Activated naive CD4-positive, alpha-beta T cell treated with anti-CD3 and anti-CD28 coated beads, Interleukin-2, amount 10 ng/mL, durations not matched to agents 7 days and 5 days (primary cell): ENCODE results near the gene USP51.
"Not testable (repeated sequence)": the region's sequence is repeated elsewhere in the genome, so short reads cannot be mapped to it uniquely, and the experiment has no call there.

Source experiments
- CTCF ChIA-PET: fragments of 350-600 bp; sonication (Branson Sonifier 250); formaldehyde crosslinking; loops from one replicate; lab custom pipeline; 2021; ENCODE audit warnings: antibody characterized with exemption; lab: Charles Lee
- DNase-seq: peaks from one replicate; pipeline ENCODE4 v3.0.0-alpha.2; 2020
- H3K27ac Mint-ChIP-seq: one replicate; pipeline ENCODE4 v1.8.0; 2021; ENCODE audit warnings: mild to moderate bottlenecking, moderate library complexity, mixed read lengths
- H3K27me3 Mint-ChIP-seq: one replicate; pipeline ENCODE4 v1.8.0; 2021; ENCODE audit warnings: mild to moderate bottlenecking, mixed read lengths
- H3K36me3 Mint-ChIP-seq: one replicate; pipeline ENCODE4 v1.8.0; 2021; ENCODE audit warnings: mixed read lengths
- H3K4me1 Mint-ChIP-seq: one replicate; pipeline ENCODE4 v1.8.0; 2021; ENCODE audit warnings: mixed read lengths
- H3K4me3 Mint-ChIP-seq: one replicate; pipeline ENCODE4 v1.8.0; 2021; ENCODE audit warnings: mild to moderate bottlenecking, moderate library complexity, mixed read lengths
- H3K9me3 Mint-ChIP-seq: one replicate; pipeline ENCODE4 v1.8.0; 2021; ENCODE audit warnings: mixed read lengths

Gene USP51

DNA sequence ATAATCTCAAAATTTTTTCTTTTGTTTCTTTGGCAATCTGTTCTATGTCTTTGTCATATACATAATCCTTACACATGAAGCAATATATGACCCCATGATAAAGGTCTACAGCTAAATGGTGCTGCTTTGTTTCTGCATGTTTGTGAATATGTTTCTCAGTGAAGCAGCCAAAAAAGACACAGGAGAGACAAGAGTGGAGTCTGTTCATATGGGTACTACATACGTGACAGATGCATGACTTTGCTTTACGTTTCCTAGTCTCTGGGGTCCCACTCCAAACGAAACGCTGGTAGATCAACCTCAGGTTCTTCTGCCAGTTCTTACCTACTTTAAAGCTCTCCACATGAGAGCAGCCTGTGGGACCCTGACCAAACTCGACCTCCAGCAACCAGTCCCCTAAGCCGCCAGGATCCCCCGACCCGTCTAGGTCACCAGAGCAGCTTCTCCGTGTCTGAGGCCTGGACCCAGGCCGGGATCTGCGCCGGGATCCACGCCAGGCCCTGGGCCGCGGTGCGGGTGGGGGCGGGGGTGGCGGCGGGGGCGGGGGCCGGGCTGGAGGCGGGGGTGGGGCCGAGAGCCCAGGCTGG is 1.5 kb downstream of the USP51 start:
- H3K4me3 Mint-ChIP-seq, result peak overlapping the region; percentile 88
- CTCF ChIA-PET, result interaction anchor here (1.2 to 1.8 kb wide), 2 partner anchors 36 to 420 kb away, joined by 3 to 7 read pairs; partner anchors contain the start of gene MAGEH1

DNA sequence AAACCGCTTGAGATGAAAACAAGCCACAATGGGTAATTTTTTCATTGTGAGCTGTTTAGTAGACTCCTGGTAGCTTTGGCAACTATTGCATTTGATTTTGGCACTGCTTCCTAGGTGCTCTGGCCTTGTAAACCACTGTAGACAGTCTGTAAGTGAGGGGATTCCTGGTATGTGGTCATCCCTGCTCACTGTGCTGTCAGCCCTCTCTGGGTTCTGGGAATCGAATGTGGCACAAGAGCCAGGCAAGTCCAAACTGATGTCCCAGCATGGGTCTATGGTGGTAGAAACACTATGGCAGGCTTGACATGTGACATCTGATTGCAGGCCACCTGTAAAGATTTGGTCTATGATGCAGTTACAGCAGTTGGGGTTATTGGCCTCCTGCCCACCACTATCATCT is 2.5 kb downstream of the USP51 start:
- CTCF ChIA-PET, result no interaction called here
- no peak for DNase-seq
- no peak overlapping the region for H3K27ac Mint-ChIP-seq
- H3K4me3 Mint-ChIP-seq, result no peak overlapping the region
- H3K27me3 Mint-ChIP-seq, result no peaks in the 10 kb centered on the region
- H3K36me3 Mint-ChIP-seq, result no peaks in the 10 kb centered on the region
- H3K4me1 Mint-ChIP-seq, result peaks cover 19% of the 10 kb centered on the region
- no peaks in the 10 kb centered on the region for H3K9me3 Mint-ChIP-seq

More for the DNA sequence above, 1.5 kb downstream of the USP51 start:
- Mint-ChIP-seq H3K27ac (peak overlapping the region; percentile 90), H3K27me3 (no peaks in the 10 kb centered on the region), H3K36me3 (no peaks in the 10 kb centered on the region), H3K9me3 (no peaks in the 10 kb centered on the region), H3K4me1 (peaks cover 19% of the 10 kb centered on the region)
- no peak for DNase-seq

DNA sequence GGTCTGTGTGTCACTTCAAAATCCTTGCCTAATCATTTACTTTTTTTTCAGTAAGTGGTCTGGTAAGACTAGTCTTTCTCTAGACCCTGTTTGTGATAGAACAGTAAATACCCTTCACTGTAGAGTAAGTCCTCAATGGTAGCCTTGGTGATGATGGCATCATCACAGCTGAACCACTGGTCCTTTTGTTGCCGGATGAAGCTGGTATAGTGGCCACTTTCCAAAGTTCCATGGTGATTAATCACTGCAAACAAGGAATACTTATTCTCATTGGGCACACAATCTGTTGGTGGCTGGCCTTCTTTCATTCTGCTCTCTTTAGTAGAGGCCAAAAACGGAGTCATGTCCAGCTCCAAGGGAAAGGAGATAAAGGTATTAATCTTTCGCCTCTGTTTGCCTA is 2.9 kb downstream of the USP51 start:
- no peak for DNase-seq
- no peaks in the 10 kb centered on the region for H3K36me3 Mint-ChIP-seq
- H3K27ac Mint-ChIP-seq, result no peak overlapping the region
- H3K27me3 Mint-ChIP-seq, result no peaks in the 10 kb centered on the region
- CTCF ChIA-PET, result no interaction called here
- peaks cover 19% of the 10 kb centered on the region for H3K4me1 Mint-ChIP-seq
- no peaks in the 10 kb centered on the region for H3K9me3 Mint-ChIP-seq
- H3K4me3 Mint-ChIP-seq, result no peak overlapping the region

DNA sequence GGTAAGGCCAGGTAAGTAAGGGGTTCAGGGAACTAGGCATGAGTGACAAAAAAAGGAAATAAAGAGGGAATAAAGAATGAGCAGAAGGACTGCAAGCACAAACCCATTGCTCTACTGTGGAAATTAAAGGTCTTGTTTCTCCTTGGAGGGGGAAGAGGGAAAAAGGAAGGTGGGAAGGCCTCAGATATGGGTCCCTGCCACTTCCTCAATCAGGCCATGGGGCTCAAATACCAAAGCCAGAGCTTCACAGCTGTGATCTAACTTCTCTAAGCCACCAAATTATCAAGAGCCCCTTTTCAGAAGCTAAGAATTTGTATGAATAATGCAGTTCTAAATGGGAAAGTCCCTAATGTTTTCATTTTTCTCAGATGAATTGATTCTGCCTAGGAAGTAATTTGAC is 4.7 kb downstream of the USP51 start:
- H3K27ac Mint-ChIP-seq, result no peak overlapping the region
- no peaks in the 10 kb centered on the region for H3K27me3 Mint-ChIP-seq
- H3K4me3 Mint-ChIP-seq, result no peak overlapping the region
- peaks cover 18% of the 10 kb centered on the region for H3K4me1 Mint-ChIP-seq
- CTCF ChIA-PET, result interaction anchor here (0.8 kb wide), 1 partner anchor 58 kb away, joined by 3 read pairs; no protein-coding TSS in a partner anchor
- H3K9me3 Mint-ChIP-seq, result no peaks in the 10 kb centered on the region
- DNase-seq, result no peak
- no peaks in the 10 kb centered on the region for H3K36me3 Mint-ChIP-seq

DNA sequence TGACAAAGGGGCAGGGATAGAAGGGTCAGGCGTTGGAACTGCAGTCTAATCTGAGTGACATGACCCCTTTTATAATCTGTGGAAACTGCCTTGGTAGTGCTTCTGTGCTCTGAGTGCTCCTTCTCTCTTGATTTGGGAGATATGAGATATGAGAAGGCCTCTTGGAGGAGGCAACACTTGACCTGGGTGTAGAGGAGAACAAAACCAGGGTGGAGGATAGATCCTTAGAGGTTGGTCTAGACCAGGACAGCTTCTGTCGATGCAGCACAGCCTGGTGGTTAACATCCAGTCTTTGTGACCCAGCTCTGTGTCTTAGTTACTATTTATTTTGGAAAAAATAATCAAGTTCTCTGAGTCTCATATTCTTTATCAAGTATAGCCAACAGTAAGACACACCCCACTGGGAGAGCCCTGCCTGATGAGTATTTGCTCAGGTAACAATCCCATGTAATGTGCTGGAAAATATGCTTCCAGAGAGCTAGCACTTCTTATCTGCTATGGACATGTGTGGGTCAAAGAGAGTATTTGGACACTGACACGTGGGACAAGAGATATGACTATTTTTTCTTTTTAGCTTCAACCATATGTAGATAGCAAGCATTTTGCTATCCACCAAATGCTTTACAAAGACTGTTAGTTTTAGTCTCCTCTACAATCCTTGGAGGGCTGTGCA is 9.1 kb downstream of the USP51 start:
- H3K4me3 Mint-ChIP-seq, result no peak overlapping the region
- no peaks in the 10 kb centered on the region for H3K9me3 Mint-ChIP-seq
- CTCF ChIA-PET, result no interaction called here
- H3K27me3 Mint-ChIP-seq, result no peaks in the 10 kb centered on the region
- H3K36me3 Mint-ChIP-seq, result no peaks in the 10 kb centered on the region
- no peak overlapping the region for H3K27ac Mint-ChIP-seq
- no peak for DNase-seq
- peaks cover 3% of the 10 kb centered on the region for H3K4me1 Mint-ChIP-seq

DNA sequence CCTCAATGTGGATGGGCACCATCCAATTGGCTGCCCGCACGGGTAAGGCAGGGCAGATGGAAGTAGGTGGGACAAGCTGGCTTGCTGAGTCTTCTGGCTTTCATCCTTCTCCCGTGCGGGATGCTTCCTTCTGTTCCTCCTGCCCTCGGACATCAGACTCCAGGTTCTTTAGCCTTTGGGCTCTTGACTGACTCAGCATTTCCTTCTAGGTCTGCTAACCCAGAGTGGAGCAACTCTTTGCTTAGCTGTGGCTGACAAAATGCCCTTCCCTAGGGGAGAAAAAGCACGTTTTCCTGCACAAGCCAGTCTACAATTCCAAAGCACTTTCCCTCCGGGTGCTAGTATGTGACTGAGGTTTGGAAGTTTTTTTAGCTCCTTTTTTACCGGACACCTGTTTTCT is 9.7 kb downstream of the USP51 start:
- H3K9me3 Mint-ChIP-seq, DNase-seq, H3K27ac Mint-ChIP-seq, H3K27me3 Mint-ChIP-seq, H3K36me3 Mint-ChIP-seq, H3K4me1 Mint-ChIP-seq, H3K4me3 Mint-ChIP-seq, CTCF ChIA-PET: not testable (repeated sequence)

DNA sequence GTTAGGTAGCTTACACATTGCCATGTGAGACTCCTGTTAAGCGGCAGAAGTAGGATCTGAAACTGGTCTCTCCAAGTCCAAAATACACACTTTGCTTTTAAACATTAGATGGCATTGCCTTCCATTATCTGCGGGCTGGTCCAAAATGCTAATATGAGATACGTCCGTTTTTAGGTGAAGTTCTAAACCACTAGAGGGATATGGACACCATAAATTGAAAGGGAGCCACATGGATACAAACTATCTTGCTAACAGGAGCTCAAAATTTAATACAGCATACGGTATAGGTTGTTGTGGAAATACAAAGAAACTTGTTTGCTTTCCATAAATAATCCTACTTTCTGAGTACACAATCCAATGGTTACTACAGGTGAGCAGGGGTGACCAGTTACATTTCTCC is 23.9 kb downstream of the USP51 start:
- CTCF ChIA-PET, H3K36me3 Mint-ChIP-seq, H3K9me3 Mint-ChIP-seq, DNase-seq, H3K27ac Mint-ChIP-seq, H3K4me3 Mint-ChIP-seq, H3K4me1 Mint-ChIP-seq, H3K27me3 Mint-ChIP-seq: not testable (repeated sequence)

DNA sequence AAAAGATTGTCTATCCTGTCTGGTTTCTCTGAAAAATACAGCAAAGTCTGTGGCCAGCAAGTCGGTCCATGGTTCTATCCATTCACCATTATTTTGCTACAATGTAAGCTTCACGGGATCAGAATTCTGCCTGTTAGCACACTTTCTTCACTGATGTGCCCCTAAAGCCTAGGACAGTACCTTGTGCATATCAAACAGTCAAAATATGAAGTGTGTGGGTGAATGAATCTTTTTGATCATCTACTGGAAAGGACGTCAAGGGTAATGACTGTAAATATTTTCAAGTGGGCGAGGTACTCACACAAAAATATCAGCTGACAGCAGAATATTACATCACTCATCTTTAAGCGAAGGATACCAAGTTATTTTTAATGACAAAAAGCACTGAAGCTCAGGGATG is 24.5 kb downstream of the USP51 start:
- H3K27me3 Mint-ChIP-seq, H3K4me3 Mint-ChIP-seq, H3K36me3 Mint-ChIP-seq, H3K9me3 Mint-ChIP-seq, DNase-seq, H3K4me1 Mint-ChIP-seq, CTCF ChIA-PET, H3K27ac Mint-ChIP-seq: not testable (repeated sequence)

DNA sequence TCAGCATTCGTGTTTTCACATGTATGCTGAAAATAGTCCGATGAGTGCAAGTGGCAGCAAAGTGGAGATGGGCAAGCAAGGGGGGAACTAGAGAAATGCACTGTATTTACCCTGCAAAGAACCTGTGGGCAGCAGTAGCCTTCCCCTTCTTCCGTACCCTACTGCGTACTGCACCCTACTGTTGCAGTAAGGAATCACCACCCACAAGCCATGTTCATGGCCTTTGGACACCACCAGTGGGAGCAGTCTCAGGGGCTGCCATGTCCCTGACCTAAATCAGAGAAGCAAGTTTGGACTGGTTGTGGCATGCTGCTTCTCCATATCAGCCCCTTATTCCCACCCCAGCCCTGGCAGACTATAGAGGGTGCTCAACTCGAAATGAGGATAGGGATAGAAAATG is 25.6 kb downstream of the USP51 start:
- H3K27ac Mint-ChIP-seq, H3K9me3 Mint-ChIP-seq, H3K36me3 Mint-ChIP-seq, CTCF ChIA-PET, H3K4me3 Mint-ChIP-seq, DNase-seq, H3K4me1 Mint-ChIP-seq, H3K27me3 Mint-ChIP-seq: not testable (repeated sequence)

DNA sequence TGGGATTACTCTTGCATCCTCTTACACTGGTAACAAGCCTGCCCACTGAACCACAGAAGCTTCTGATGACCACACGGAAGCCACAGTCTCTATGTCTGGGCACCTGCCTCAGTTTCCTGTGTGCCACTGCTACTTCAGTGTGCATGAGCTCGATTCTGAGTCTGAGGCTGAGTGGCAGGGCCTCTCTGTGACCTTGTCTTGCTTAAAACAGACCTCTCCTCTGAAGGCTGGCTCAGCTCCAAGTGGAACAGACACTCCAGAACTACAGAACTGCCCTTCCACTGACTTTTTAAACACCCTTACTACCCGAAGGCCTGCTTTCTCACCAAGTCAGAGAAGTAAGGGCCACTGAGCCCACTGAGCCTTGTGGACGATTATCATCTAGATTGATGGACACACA is 29.7 kb downstream of the USP51 start:
- H3K4me3 Mint-ChIP-seq, H3K9me3 Mint-ChIP-seq, DNase-seq, CTCF ChIA-PET, H3K36me3 Mint-ChIP-seq, H3K4me1 Mint-ChIP-seq, H3K27me3 Mint-ChIP-seq, H3K27ac Mint-ChIP-seq: not testable (repeated sequence)

DNA sequence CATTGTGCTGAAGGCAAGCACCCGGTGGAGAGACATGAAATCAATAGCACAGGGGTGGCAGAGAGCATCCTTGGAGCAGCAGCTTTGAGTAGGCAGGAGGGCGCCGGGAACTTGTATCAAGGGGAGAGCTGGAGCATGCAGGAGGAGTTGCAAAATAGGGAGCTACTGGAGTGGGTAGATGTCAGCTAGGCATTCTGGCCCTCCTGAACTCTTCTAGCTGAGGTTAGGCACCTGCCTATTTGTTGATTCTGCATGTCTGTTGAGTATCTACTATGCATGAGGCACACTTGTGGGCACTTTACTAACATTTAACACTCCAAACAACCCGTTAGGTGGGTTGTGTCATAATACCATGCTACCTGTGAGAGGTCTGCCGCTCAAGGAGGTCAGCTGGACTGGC is 30.2 kb downstream of the USP51 start:
- H3K4me1 Mint-ChIP-seq, DNase-seq, H3K36me3 Mint-ChIP-seq, H3K4me3 Mint-ChIP-seq, H3K9me3 Mint-ChIP-seq, H3K27ac Mint-ChIP-seq, CTCF ChIA-PET, H3K27me3 Mint-ChIP-seq: not testable (repeated sequence)

DNA sequence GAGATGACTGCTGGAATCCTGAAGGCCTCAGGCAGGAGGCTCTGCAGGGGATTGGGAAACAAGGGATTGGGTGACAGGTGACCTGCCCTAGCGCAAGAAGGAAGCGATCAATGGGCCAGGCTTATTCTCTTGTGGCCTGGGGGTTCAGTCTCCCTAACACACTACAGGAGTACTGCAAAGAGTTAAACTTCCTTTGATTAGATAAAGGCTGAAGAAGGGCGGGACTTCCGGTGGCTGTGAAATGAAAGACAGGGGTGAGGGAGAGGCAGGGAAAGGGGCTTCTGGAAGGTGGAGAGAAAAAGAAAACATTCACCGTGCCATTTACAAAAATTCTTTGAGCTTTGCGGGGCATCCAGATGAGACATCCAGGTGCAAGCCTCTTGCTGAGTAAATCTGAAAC is 33.9 kb downstream of the USP51 start:
- H3K4me1 Mint-ChIP-seq, result peaks cover 13% of the 10 kb centered on the region
- CTCF ChIA-PET, H3K36me3 Mint-ChIP-seq, H3K4me3 Mint-ChIP-seq, H3K27ac Mint-ChIP-seq, H3K27me3 Mint-ChIP-seq, H3K9me3 Mint-ChIP-seq, DNase-seq: not testable (repeated sequence)

DNA sequence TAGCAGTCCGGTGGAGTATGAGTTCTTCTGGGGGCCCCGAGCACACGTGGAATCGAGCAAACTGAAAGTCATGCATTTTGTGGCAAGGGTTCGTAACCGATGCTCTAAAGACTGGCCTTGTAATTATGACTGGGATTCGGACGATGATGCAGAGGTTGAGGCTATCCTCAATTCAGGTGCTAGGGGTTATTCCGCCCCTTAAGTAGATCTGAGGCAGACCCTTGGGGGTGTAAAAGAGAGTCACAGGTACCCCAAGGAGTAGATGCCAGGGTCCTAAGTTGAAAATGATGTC is 36.9 kb downstream of the USP51 start:
- peak overlapping the region; percentile 92 for H3K4me3 Mint-ChIP-seq
- H3K27me3 Mint-ChIP-seq, result no peaks in the 10 kb centered on the region
- peak overlapping the region; percentile 96 for H3K27ac Mint-ChIP-seq
- CTCF ChIA-PET, result interaction anchor here (1.4 to 2.0 kb wide), 2 partner anchors 36 to 456 kb away, joined by 5 to 7 read pairs; no protein-coding TSS in a partner anchor
- no peaks in the 10 kb centered on the region for H3K9me3 Mint-ChIP-seq
- peaks cover 15% of the 10 kb centered on the region for H3K4me1 Mint-ChIP-seq
- peaks cover 3% of the 10 kb centered on the region for H3K36me3 Mint-ChIP-seq
- DNase-seq, result no peak

DNA sequence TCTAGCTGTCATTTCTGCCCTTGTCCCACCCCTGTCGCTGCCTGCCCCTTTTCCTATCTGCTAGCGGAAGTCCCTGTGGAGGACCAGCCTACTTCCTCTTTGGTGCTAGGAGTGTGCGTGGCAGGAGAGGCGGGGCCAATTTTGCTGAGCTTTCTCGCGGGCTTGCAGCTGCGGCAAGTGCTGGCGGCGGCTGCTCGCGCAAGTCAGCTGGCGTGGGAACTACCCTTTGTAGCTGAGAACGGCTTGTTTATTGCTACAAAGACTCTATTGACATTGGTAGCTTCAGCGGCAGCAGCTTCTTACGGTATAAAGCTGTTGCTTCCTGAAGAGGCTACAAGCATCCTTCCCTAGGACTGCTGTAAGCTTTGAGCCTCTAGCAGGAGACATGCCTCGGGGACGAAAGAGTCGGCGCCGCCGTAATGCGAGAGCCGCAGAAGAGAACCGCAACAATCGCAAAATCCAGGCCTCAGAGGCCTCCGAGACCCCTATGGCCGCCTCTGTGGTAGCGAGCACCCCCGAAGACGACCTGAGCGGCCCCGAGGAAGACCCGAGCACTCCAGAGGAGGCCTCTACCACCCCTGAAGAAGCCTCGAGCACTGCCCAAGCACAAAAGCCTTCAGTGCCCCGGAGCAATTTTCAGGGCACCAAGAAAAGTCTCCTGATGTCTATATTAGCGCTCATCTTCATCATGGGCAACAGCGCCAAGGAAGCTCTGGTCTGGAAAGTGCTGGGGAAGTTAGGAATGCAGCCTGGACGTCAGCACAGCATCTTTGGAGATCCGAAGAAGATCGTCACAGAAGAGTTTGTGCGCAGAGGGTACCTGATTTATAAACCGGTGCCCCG is 37.4 kb downstream of the USP51 start, which contains the start of gene MAGEH1:
TSS of gene MAGEH1 (plus strand) at position 138 of the 843 bp plus-strand sequence. CDS start at position 386, 248 bp downstream.
- Mint-ChIP-seq H3K27me3 (no peaks in the 10 kb centered on the region), H3K27ac (peak within 1 kb of the TSS; percentile 96), H3K9me3 (no peaks in the 10 kb centered on the region), H3K4me1 (peaks cover 15% of the 10 kb centered on the region), H3K4me3 (peak within 1 kb of the TSS; percentile 92), H3K36me3 (peaks cover 3% of the 10 kb centered on the region)
- CTCF ChIA-PET, result interaction anchor here (1.4 to 2.0 kb wide), 2 partner anchors 36 to 456 kb away, joined by 5 to 7 read pairs; no protein-coding TSS in a partner anchor
- peak; percentile 88 for DNase-seq
